ENCODE results near the gene CIB1. TPM values are rescaled to one million over a fixed set of nuclear protein-coding genes. Genes with fewer than 3 reads are reported as not detected.

The CIB1 gene
- total RNA-seq, 1 donor from 2014 or later, result 50.9 TPM

DNA sequence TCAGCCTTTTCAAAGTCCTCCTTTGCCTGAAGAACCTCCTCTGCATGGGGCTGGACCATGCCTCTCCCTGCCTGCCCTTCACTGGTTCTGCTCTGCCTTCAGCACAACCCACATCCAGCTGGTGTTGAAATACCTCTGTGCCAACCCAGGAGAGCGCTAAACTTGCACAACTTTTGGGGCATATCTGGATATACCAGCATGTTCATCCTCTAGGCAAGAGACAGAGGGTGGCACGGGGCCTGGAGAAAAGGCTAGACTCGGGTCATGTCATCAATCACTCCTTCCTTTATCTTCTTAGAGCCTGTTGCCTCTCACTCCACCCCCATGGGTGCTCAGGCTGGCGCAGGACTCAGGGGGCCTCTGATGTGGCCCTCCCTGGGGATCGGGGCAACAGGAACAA lies 27.9 kb downstream of the CIB1 start:
- Histone ChIP-seq H3K4me1 (peaks cover 8 to 10% of the 10 kb centered on the region in 2 donors), H3K9me3 (no peaks in the 10 kb centered on the region), H3K27ac (no peak overlapping the region), H3K27me3 (no peaks in the 10 kb centered on the region), H3K36me3 (no peaks in the 10 kb centered on the region), H3K4me3 (no peak overlapping the region)
- TF ChIP-seq, protein P1, sequence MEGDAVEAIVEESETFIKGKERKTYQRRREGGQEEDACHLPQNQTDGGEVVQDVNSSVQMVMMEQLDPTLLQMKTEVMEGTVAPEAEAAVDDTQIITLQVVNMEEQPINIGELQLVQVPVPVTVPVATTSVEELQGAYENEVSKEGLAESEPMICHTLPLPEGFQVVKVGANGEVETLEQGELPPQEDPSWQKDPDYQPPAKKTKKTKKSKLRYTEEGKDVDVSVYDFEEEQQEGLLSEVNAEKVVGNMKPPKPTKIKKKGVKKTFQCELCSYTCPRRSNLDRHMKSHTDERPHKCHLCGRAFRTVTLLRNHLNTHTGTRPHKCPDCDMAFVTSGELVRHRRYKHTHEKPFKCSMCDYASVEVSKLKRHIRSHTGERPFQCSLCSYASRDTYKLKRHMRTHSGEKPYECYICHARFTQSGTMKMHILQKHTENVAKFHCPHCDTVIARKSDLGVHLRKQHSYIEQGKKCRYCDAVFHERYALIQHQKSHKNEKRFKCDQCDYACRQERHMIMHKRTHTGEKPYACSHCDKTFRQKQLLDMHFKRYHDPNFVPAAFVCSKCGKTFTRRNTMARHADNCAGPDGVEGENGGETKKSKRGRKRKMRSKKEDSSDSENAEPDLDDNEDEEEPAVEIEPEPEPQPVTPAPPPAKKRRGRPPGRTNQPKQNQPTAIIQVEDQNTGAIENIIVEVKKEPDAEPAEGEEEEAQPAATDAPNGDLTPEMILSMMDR (IDR thresholded peaks at IDR 0.05), result no peak
- intact Hi-C loops (cut with DNase I), result no loop called here
- DNase-seq (ENCODE audit: low spot score in 2 of 2), result no peak

DNA sequence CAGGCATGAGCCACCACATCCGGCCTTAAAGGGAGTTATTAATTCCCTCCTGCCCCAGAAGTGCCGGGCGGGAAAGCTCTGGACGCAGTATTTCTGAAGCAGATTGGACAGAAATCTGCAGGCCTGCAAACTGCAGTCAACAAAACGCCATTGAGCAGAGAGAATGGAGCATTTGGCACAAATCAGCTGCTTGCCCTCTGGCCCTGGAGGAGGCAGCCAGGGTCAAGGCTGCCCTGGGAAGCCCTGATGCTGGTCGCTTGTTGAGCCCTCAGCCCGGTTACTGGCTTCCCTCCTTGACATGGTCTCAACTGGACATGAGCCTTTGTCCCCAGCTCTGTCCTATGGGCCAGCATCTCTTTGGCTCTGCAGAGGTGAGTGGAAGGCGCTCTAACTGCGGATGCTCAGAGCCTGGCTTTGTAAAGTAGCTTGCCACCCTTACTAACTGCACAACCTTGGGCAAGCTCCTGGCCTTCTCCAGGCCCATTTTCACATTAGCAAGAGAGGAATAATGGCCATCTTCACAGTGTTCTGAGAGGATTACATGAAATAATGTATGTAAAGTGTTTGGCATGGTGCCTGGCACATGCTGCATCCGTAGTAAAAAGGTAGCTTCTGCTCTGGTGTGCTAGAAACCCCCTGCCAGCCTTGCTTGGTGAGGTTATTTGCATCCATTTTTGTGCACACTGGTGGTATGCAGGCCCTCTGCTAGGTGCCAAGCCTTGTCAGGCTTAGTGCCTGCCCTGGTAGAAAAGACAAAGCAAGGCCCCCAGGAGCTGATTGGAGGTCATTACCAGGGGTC lies 28.5 kb downstream of the CIB1 start:
- no peaks in the 10 kb centered on the region for H3K9me3 ChIP-seq
- H3K27me3 ChIP-seq, result no peaks in the 10 kb centered on the region
- intact Hi-C loops (cut with DNase I), result no loop called here
- H3K27ac ChIP-seq, result no peak overlapping the region
- H3K4me1 ChIP-seq, result peaks cover 8 to 12% of the 10 kb centered on the region in 2 donors
- H3K36me3 ChIP-seq, result no peaks in the 10 kb centered on the region
- TF ChIP-seq, protein P1 (IDR thresholded peaks at IDR 0.05), result no peak
- no peak overlapping the region for H3K4me3 ChIP-seq
- DNase-seq (ENCODE audit: low spot score in 2 of 2), result no peak

DNA sequence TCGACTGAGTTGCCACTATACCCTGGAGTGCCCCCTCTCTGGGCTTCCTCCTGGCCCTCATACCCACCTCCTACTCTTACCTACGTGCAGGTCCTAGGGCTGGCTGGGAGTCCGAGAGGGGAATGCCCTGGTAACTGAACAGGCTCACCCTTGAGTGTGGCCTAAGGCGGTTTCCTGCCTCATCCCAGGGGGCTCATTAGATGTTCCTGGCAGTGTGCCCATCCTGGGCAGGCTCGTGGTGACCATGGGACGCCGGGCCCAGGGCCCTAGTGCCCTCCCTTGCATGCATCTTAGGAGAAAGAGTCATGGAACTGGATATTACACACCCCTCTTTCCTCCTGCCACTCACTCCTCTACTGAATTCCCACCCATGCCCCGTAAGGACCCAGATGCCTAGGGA lies 29.8 kb downstream of the CIB1 start:
- intact Hi-C loops (cut with DNase I), result no loop called here
- H3K27me3 ChIP-seq, result no peaks in the 10 kb centered on the region
- no peaks in the 10 kb centered on the region for H3K9me3 ChIP-seq
- H3K27ac ChIP-seq, result no peak overlapping the region
- H3K4me3 ChIP-seq, result no peak overlapping the region
- TF ChIP-seq, protein P1 (IDR thresholded peaks at IDR 0.05), result no peak
- H3K4me1 ChIP-seq, result peaks cover 8 to 12% of the 10 kb centered on the region in 2 donors
- no peaks in the 10 kb centered on the region for H3K36me3 ChIP-seq
- DNase-seq (ENCODE audit: low spot score in 2 of 2), result no peak

DNA sequence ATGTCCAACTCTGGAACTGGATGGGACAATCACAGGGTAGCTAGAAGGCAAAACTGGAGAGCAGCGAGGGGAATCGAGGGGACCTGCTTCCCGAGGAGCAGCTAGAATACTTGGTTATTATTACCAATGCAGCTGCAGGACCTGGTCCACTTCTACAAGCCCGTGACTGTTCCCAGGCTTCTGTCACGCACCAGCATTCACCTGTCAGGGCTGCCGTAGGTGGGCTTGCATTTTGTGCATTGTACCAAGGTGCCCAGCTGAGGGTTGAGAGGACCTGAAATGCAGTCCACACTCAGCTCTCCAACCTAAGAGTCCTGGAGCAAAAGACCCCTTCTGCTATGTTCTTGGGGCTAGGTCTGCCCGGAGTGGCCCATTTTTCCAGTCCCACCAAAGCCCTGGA lies 30.3 kb downstream of the CIB1 start:
- TF ChIP-seq, protein P1 (IDR thresholded peaks at IDR 0.05), result no peak
- Histone ChIP-seq H3K27ac (no peak overlapping the region), H3K27me3 (no peaks in the 10 kb centered on the region), H3K36me3 (no peaks in the 10 kb centered on the region), H3K9me3 (no peaks in the 10 kb centered on the region), H3K4me1 (peaks cover 8 to 12% of the 10 kb centered on the region in 2 donors), H3K4me3 (no peak overlapping the region)
- no peak for DNase-seq (ENCODE audit: low spot score in 2 of 2)
- intact Hi-C loops (cut with DNase I), result no loop called here

DNA sequence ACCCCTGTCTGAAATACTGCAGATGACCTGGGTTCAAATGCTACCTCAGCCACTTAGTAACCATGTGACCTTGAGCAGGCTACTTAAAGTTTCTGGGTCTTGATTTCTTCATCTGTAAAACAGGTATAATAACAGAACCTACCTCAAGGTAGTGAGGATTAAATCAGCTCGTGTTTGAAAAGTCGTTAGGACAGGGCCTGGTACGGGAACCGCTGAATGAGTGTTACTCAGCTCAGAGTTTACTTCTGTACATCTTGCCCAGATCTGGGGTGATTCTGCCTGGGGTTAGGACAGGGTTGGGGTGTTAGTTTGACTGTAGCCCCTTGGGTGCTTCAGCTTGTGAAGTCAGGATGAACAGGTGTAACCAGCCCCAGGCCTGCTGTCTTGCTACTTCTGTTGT lies 30.8 kb downstream of the CIB1 start:
- intact Hi-C loops (cut with DNase I), result no loop called here
- no peak overlapping the region for H3K27ac ChIP-seq
- H3K9me3 ChIP-seq, result no peaks in the 10 kb centered on the region
- no peaks in the 10 kb centered on the region for H3K36me3 ChIP-seq
- H3K4me3 ChIP-seq, result no peak overlapping the region
- DNase-seq (ENCODE audit: low spot score in 2 of 2), result no peak
- TF ChIP-seq, protein P1 (IDR thresholded peaks at IDR 0.05), result no peak
- H3K4me1 ChIP-seq, result peaks cover 8 to 12% of the 10 kb centered on the region in 2 donors
- H3K27me3 ChIP-seq, result no peaks in the 10 kb centered on the region
